NCI-H226 (cell line): ENCODE results near the gene CACNA1C.

Experiments
- DNase-seq: peaks from one replicate; pipeline ENCODE4 v3.0.0-alpha.2; 2015

Gene CACNA1C

GRCh38 chr12:2300886-2301285 lies 248.1 kb downstream of the CACNA1C start:
- no peak for DNase-seq

- no peak for DNase-seq
Measured at GRCh38 chr12:2301531-2302461, 249.0 kb downstream of the CACNA1C start.

GRCh38 chr12:2302711-2303580 lies 250.2 kb downstream of the CACNA1C start:
- DNase-seq = no peak

- no peak for DNase-seq
Measured at GRCh38 chr12:2304223-2304622, 251.4 kb downstream of the CACNA1C start.

- no peak for DNase-seq
Measured at GRCh38 chr12:2306012-2306411, 253.2 kb downstream of the CACNA1C start.

- no peak for DNase-seq
Measured at GRCh38 chr12:2306735-2307134, 253.9 kb downstream of the CACNA1C start.

GRCh38 chr12:2307550-2307949 lies 254.8 kb downstream of the CACNA1C start:
- DNase-seq = no peak

- no peak for DNase-seq
Measured at GRCh38 chr12:2309647-2310046, 256.9 kb downstream of the CACNA1C start.

GRCh38 chr12:2311020-2311778 lies 258.4 kb downstream of the CACNA1C start:
- no peak for DNase-seq

GRCh38 chr12:2312175-2312574 lies 259.4 kb downstream of the CACNA1C start:
- no peak for DNase-seq

GRCh38 chr12:2312770-2313169 lies 260.0 kb downstream of the CACNA1C start:
- no peak for DNase-seq

- DNase-seq = no peak
Measured at GRCh38 chr12:2314492-2314891, 261.7 kb downstream of the CACNA1C start.

GRCh38 chr12:2317772-2318171 lies 265.0 kb downstream of the CACNA1C start:
- no peak for DNase-seq

- DNase-seq = no peak
Measured at GRCh38 chr12:2318286-2318685, 265.5 kb downstream of the CACNA1C start.

- DNase-seq = no peak
Measured at GRCh38 chr12:2319136-2319535, 266.3 kb downstream of the CACNA1C start.

GRCh38 chr12:2319737-2320506 lies 267.1 kb downstream of the CACNA1C start:
- peak; percentile 57 for DNase-seq

- DNase-seq = no peak
Measured at GRCh38 chr12:2320841-2321240, 268.1 kb downstream of the CACNA1C start.

- no peak for DNase-seq
Measured at GRCh38 chr12:2322554-2323120, 269.9 kb downstream of the CACNA1C start.

- peak; percentile 22 for DNase-seq
Measured at GRCh38 chr12:2323532-2324255, 270.9 kb downstream of the CACNA1C start.

GRCh38 chr12:2324387-2324786 lies 271.6 kb downstream of the CACNA1C start:
- no peak for DNase-seq

- no peak for DNase-seq
Measured at GRCh38 chr12:2325519-2325918, 272.7 kb downstream of the CACNA1C start.
